Measurements from ENCODE around the gene GLS. TPM values are rescaled to one million over a fixed set of nuclear protein-coding genes. Genes with fewer than 3 reads are reported as not detected.
A peak's percentile ranks its signal among the peaks of the same experiment; 100 is the strongest.
"Not testable (repeated sequence)": the region's sequence is repeated elsewhere in the genome, so short reads cannot be mapped to it uniquely, and the experiment has no call there.

GLS gene
- total RNA-seq, 4 donors from 2014 or later, result 12.4 to 32.6 (median 21.8) TPM

GRCh38 chr2:190864375-190864774, 16.2 kb upstream of the GLS start:
- in situ Hi-C loops (cut with MboI; ENCODE audit: low sequenced_read_pairs in 4 of 4), result no loop called here
- no peak for TF ChIP-seq POLR2A (IDR thresholded peaks at IDR 0.05)
- no peak for TF ChIP-seq CTCF (IDR thresholded peaks at IDR 0.05 in 4 of 5, conservative IDR thresholded peaks at IDR 0.05 in 1 of 5)
- ATAC-seq (peak in 1 of 2 donors; percentile 21), DNase-seq (no peak)
- no peaks in the 10 kb centered on the region for H3K9me3 ChIP-seq
- intact Hi-C loops (cut with DNase I; ENCODE audit: low total_unique reads), result no loop called here
- H3K27me3 ChIP-seq, result no peaks in the 10 kb centered on the region
- no peaks in the 10 kb centered on the region for H3K36me3 ChIP-seq
- no peak overlapping the region for H3K27ac ChIP-seq
- no peak overlapping the region for H3K4me3 ChIP-seq
- H3K4me1 ChIP-seq, result peaks cover 9 to 10% of the 10 kb centered on the region in 2 donors

GRCh38 chr2:190867212-190867611, 13.4 kb upstream of the GLS start:
- no peaks in the 10 kb centered on the region for H3K36me3 ChIP-seq
- TF ChIP-seq CTCF (IDR thresholded peaks at IDR 0.05 in 4 of 5, conservative IDR thresholded peaks at IDR 0.05 in 1 of 5) (no peak), POLR2A (IDR thresholded peaks at IDR 0.05) (no peak)
- no peaks in the 10 kb centered on the region for H3K27me3 ChIP-seq
- no peak overlapping the region for H3K4me3 ChIP-seq
- H3K4me1 ChIP-seq, result peaks cover 9 to 10% of the 10 kb centered on the region in 2 donors
- in situ Hi-C loops (cut with MboI; ENCODE audit: low sequenced_read_pairs in 4 of 4) (no loop called here), intact Hi-C loops (cut with DNase I; ENCODE audit: low total_unique reads) (no loop called here)
- H3K9me3 ChIP-seq, result no peaks in the 10 kb centered on the region
- no peak overlapping the region for H3K27ac ChIP-seq
- DNase-seq, result no peak
- ATAC-seq, result no peak

- H3K9me3 ChIP-seq, result no peaks in the 10 kb centered on the region
- H3K27me3 ChIP-seq, result no peaks in the 10 kb centered on the region
- no peak for ATAC-seq
- no peak overlapping the region for H3K27ac ChIP-seq
- peaks cover 9 to 10% of the 10 kb centered on the region in 2 donors for H3K4me1 ChIP-seq
- no peak overlapping the region for H3K4me3 ChIP-seq
- H3K36me3 ChIP-seq, result no peaks in the 10 kb centered on the region
- no peak for TF ChIP-seq CTCF (IDR thresholded peaks at IDR 0.05 in 4 of 5, conservative IDR thresholded peaks at IDR 0.05 in 1 of 5)
- TF ChIP-seq POLR2A (IDR thresholded peaks at IDR 0.05), result no peak
- intact Hi-C loops (cut with DNase I; ENCODE audit: low total_unique reads) (no loop called here), in situ Hi-C loops (cut with MboI; ENCODE audit: low sequenced_read_pairs in 4 of 4) (no loop called here)
- DNase-seq, result no peak
Observed at GRCh38 chr2:190867832-190868231, 12.8 kb upstream of the GLS start.

- no peak overlapping the region for H3K27ac ChIP-seq
- H3K4me3 ChIP-seq, result no peak overlapping the region
- H3K36me3 ChIP-seq, result no peaks in the 10 kb centered on the region
- in situ Hi-C loops (cut with MboI; ENCODE audit: low sequenced_read_pairs in 4 of 4) (no loop called here), intact Hi-C loops (cut with DNase I; ENCODE audit: low total_unique reads) (no loop called here)
- TF ChIP-seq POLR2A (IDR thresholded peaks at IDR 0.05) (no peak), CTCF (IDR thresholded peaks at IDR 0.05 in 4 of 5, conservative IDR thresholded peaks at IDR 0.05 in 1 of 5) (no peak)
- DNase-seq (no peak), ATAC-seq (no peak)
- no peaks in the 10 kb centered on the region for H3K27me3 ChIP-seq
- no peaks in the 10 kb centered on the region for H3K4me1 ChIP-seq
- no peaks in the 10 kb centered on the region for H3K9me3 ChIP-seq
Observed at GRCh38 chr2:190869721-190870120, 10.9 kb upstream of the GLS start.

- H3K27me3 ChIP-seq; H3K4me3 ChIP-seq; H3K27ac ChIP-seq; ATAC-seq; intact Hi-C loops (cut with DNase I; ENCODE audit: low total_unique reads); H3K36me3 ChIP-seq; in situ Hi-C loops (cut with MboI; ENCODE audit: low sequenced_read_pairs in 4 of 4); H3K9me3 ChIP-seq; H3K4me1 ChIP-seq; DNase-seq: not testable (repeated sequence)
Observed at GRCh38 chr2:190873451-190873850, 7.2 kb upstream of the GLS start.

Measured in gastrocnemius medialis (tissue), 4 donors.